Hepatocyte (in vitro differentiated cells): ENCODE measurements around the gene TUT7.

Source experiments
- CTCF ChIP-seq: fragments of 200-600 bp; sonication (generic); IDR thresholded peaks from 2 replicates; pipeline ENCODE4 v1.5.1; 2016; ENCODE audit warnings: antibody characterized with exemption, mild to moderate bottlenecking; ENCODE audit not compliant: poor library complexity
- EZH2 ChIP-seq: fragments of 200-600 bp; sonication (generic); IDR thresholded peaks from 2 replicates; pipeline ENCODE4 v1.6.1; 2016; ENCODE audit warnings: antibody characterized with exemption, mild to moderate bottlenecking, borderline replicate concordance

- no peak for TF ChIP-seq CTCF
- no peak for TF ChIP-seq EZH2
Measured at GRCh38 chr9:86282077-86282978, 71.9 kb downstream of the TUT7 start, which contains the start of gene ISCA1.
